Endothelial cell of umbilical vein (primary cell): Measurements from ENCODE around the gene FNBP1L.

Experiments used
- EZH2 ChIP-seq: IDR thresholded peaks from 2 replicates; pipeline ENCODE4 v1.6.1; 2012; ENCODE audit warnings: borderline replicate concordance, low read depth, mild to moderate bottlenecking, moderate library complexity, low read length, inconsistent platforms; ENCODE audit not compliant: severe bottlenecking
- MYC ChIP-seq: IDR thresholded peaks from one replicate; pipeline ENCODE4 v1.6.1; 2011; ENCODE audit warnings: mild to moderate bottlenecking, low read depth, low read length
- POLR2AphosphoS5 ChIP-seq: IDR thresholded peaks from 2 replicates; pipeline ENCODE4 v1.6.1; 2012; ENCODE audit warnings: low read depth, mild to moderate bottlenecking, control low read depth, low read length, moderate library complexity; ENCODE audit not compliant: insufficient read depth
- TF ChIP-seq, protein P1 (sequence below), 2 donors: IDR thresholded peaks; 1 replicate in 1 of 2; 2 replicates in 1 of 2; pipeline ENCODE4 v1.5.1; 2011; ENCODE audit warnings: low read length in 2 of 2, mild to moderate bottlenecking in 2 of 2, moderate library complexity in 2 of 2, control low read depth in 1 of 2, inconsistent platforms in 1 of 2, low read depth in 1 of 2; ENCODE audit not compliant: insufficient read depth in 1 of 2; ENCODE audit errors: extremely low read depth in 1 of 2

DNA sequence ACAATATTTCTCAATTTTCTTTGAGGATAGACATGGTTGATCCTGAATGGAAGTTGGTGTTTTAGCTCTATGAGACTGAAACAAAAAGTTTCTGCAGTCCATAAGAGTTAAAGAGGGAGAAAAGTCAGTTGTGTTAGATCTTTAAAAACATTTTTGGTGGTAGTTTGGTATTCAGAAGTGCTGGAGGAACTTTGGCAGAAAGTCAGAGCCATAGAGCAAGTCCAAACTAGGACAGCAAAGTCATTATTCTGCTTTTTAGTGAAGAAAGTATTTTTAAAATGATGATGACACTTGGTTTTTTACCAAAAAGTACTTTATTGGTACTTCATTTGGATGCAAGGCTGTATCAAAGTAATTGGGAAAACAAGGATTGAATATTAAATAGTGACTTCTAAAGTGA, 41.8 kb downstream of the FNBP1L start:
- TF ChIP-seq, protein P1, sequence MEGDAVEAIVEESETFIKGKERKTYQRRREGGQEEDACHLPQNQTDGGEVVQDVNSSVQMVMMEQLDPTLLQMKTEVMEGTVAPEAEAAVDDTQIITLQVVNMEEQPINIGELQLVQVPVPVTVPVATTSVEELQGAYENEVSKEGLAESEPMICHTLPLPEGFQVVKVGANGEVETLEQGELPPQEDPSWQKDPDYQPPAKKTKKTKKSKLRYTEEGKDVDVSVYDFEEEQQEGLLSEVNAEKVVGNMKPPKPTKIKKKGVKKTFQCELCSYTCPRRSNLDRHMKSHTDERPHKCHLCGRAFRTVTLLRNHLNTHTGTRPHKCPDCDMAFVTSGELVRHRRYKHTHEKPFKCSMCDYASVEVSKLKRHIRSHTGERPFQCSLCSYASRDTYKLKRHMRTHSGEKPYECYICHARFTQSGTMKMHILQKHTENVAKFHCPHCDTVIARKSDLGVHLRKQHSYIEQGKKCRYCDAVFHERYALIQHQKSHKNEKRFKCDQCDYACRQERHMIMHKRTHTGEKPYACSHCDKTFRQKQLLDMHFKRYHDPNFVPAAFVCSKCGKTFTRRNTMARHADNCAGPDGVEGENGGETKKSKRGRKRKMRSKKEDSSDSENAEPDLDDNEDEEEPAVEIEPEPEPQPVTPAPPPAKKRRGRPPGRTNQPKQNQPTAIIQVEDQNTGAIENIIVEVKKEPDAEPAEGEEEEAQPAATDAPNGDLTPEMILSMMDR (IDR thresholded peaks at IDR 0.05; ENCODE audit: extremely low read depth in 1 of 2, insufficient read depth in 1 of 2, low read depth in 1 of 2, low read length in 2 of 2): no peak
- no peak for TF ChIP-seq MYC
- no peak for TF ChIP-seq EZH2
- TF ChIP-seq POLR2AphosphoS5: no peak
